GM23338 (cell line): ENCODE results near the gene DNM1L. TPM values are rescaled to one million over a fixed set of nuclear protein-coding genes. Genes with fewer than 3 reads are reported as not detected.

Experiments used
- ATAC-seq: fragments of 200-7000 bp; cut with Tn5 transposase; 3 replicates; pipeline ENCODE4 v1.9.1; 2020
- DNase-seq: peaks from one replicate; pipeline ENCODE4 v3.0.0-alpha.2; 2015; ENCODE audit warnings: low spot score
- H2AFZ ChIP-seq: fragments of 200-600 bp; sonication (generic); 2 replicates; pipeline ENCODE4 v1.8.0; 2016; ENCODE audit warnings: antibody characterized with exemption, mild to moderate bottlenecking, moderate library complexity
- H3F3A ChIP-seq: fragments of 200-600 bp; sonication (generic); replicated peaks from 2 replicates; pipeline ENCODE4 v1.8.0; 2017; ENCODE audit warnings: antibody characterized with exemption, mixed run types, low read depth
- H3K27ac ChIP-seq: fragments of 200-600 bp; sonication (generic); 2 replicates; pipeline ENCODE4 v1.6.1; 2016; ENCODE audit warnings: low read depth
- H3K27me3 ChIP-seq: fragments of 200-600 bp; sonication (generic); 2 replicates; pipeline ENCODE4 v1.8.0; 2016; ENCODE audit warnings: mild to moderate bottlenecking, mixed run types, moderate library complexity; ENCODE audit not compliant: insufficient read depth
- H3K36me3 ChIP-seq: fragments of 200-600 bp; sonication (generic); 2 replicates; pipeline ENCODE4 v1.8.0; 2016; ENCODE audit warnings: mild to moderate bottlenecking; ENCODE audit not compliant: insufficient read depth
- H3K4me1 ChIP-seq: fragments of 200-600 bp; sonication (generic); 2 replicates; pipeline ENCODE4 v1.8.0; 2016; ENCODE audit warnings: mild to moderate bottlenecking, moderate library complexity; ENCODE audit not compliant: insufficient read depth
- H3K4me2 ChIP-seq: fragments of 200-600 bp; sonication (generic); 2 replicates; pipeline ENCODE4 v1.7.1; 2017; ENCODE audit warnings: mixed run types
- H3K4me3 ChIP-seq: fragments of 200-600 bp; sonication (generic); 2 replicates; pipeline ENCODE4 v1.6.1; 2016; ENCODE audit warnings: mixed run types
- H3K79me2 ChIP-seq: fragments of 200-600 bp; sonication (generic); replicated peaks from 2 replicates; pipeline ENCODE4 v1.8.0; 2017; ENCODE audit warnings: mild to moderate bottlenecking; ENCODE audit not compliant: insufficient read depth
- H3K9me2 ChIP-seq: fragments of 200-600 bp; sonication (generic); 2 replicates; pipeline ENCODE4 v1.8.0; 2017; ENCODE audit not compliant: insufficient read depth
- H4K20me1 ChIP-seq: fragments of 200-600 bp; sonication (generic); replicated peaks from 2 replicates; pipeline ENCODE4 v1.8.0; 2017; ENCODE audit warnings: mild to moderate bottlenecking; ENCODE audit not compliant: insufficient read depth
- H3K27ac Mint-ChIP-seq: 2 replicates; pipeline ENCODE4 v1.8.0; 2020; ENCODE audit warnings: inconsistent platforms, mild to moderate bottlenecking, moderate library complexity, mixed read lengths
- H3K27me3 Mint-ChIP-seq: 3 replicates; pipeline ENCODE4 v1.8.0; 2022; ENCODE audit warnings: low read depth, mild to moderate bottlenecking, moderate library complexity, mixed read lengths, inconsistent platforms; ENCODE audit not compliant: insufficient read depth, poor library complexity
- H3K36me3 Mint-ChIP-seq: 3 replicates; pipeline ENCODE4 v1.8.0; 2021; ENCODE audit warnings: low read depth, mild to moderate bottlenecking, inconsistent platforms, moderate library complexity, mixed read lengths
- H3K4me1 Mint-ChIP-seq: 3 replicates; pipeline ENCODE4 v1.8.0; 2020; ENCODE audit warnings: mild to moderate bottlenecking, inconsistent platforms, mixed read lengths
- H3K4me3 Mint-ChIP-seq: 3 replicates; pipeline ENCODE4 v1.8.0; 2021; ENCODE audit warnings: moderate library complexity, mild to moderate bottlenecking, inconsistent platforms, mixed read lengths
- H3K9me3 Mint-ChIP-seq: 3 replicates; pipeline ENCODE4 v1.8.0; 2020; ENCODE audit warnings: moderate library complexity, mild to moderate bottlenecking, inconsistent platforms, mixed read lengths
- CREB1 ChIP-seq: fragments of 250-450 bp; sonication (Bioruptor Pico); IDR thresholded peaks from 2 replicates; pipeline ENCODE4 v1.5.0; 2020; ENCODE audit warnings: low read depth, mild to moderate bottlenecking, moderate library complexity
- EZH2 ChIP-seq: fragments of 200-600 bp; sonication (generic); IDR thresholded peaks from one replicate; pipeline ENCODE4 v1.8.0; 2017; ENCODE audit warnings: antibody characterized with exemption, mild to moderate bottlenecking, low read depth; ENCODE audit not compliant: unreplicated experiment
- EZH2phosphoT487 ChIP-seq: fragments of 200-600 bp; sonication (generic); IDR thresholded peaks from one replicate; pipeline ENCODE4 v1.8.1; 2018; ENCODE audit warnings: antibody characterized with exemption; ENCODE audit not compliant: unreplicated experiment
- JUNB ChIP-seq: IDR thresholded peaks from one replicate; pipeline ENCODE4 v1.6.1; 2016; ENCODE audit warnings: antibody characterized with exemption; ENCODE audit not compliant: unreplicated experiment
- NANOG ChIP-seq: IDR thresholded peaks from 2 replicates; pipeline ENCODE4 v1.6.1; 2016; ENCODE audit warnings: antibody characterized with exemption, borderline replicate concordance
- POLR2AphosphoS5 ChIP-seq: IDR thresholded peaks from 2 replicates; pipeline ENCODE4 v1.6.1; 2016; ENCODE audit warnings: antibody characterized with exemption, low read depth
- STAT1 ChIP-seq: IDR thresholded peaks from one replicate; pipeline ENCODE4 v1.6.1; 2016; ENCODE audit warnings: antibody characterized with exemption; ENCODE audit not compliant: unreplicated experiment
- ZNF114 ChIP-seq: fragments of 250-450 bp; sonication (Bioruptor Pico); IDR thresholded peaks from 2 replicates; pipeline ENCODE4 v1.5.0; 2020; ENCODE audit warnings: mild to moderate bottlenecking, moderate library complexity
- ZNF331 ChIP-seq: fragments of 250-450 bp; sonication (Bioruptor Pico); IDR thresholded peaks from 2 replicates; pipeline ENCODE4 v1.5.0; 2020; ENCODE audit warnings: low read depth, mild to moderate bottlenecking, moderate library complexity
- long read RNA-seq: library from polyadenylated mRNA; unstranded; transcript quantifications from one replicate; pipeline ENCODE4 v2.0.0, GENCODE V29; 2020; ENCODE audit not compliant: unreplicated experiment
- polyA plus RNA-seq: library from polyadenylated mRNA; unstranded; fragments of >200 nt; fragmentation: Nextera tagmentation; extraction: Ambion mirVana; gene quantifications from 2 replicates; pipeline ENCODE4 v1.2.1, GENCODE V29; 2016
- total RNA-seq: library from RNA; depleted of rRNA; stranded (reverse); fragments of >200 nt; shearing (Covaris generic); gene quantifications from 2 replicates; pipeline ENCODE4 v1.2.3, GENCODE V29; 2014; rRNA removed
- TF ChIP-seq, protein P1 (sequence below): IDR thresholded peaks from 2 replicates; pipeline ENCODE4 v1.6.1; 2016; ENCODE audit warnings: antibody characterized with exemption
- TF ChIP-seq, protein P2 (sequence below), 2 experiments: fragments of 200-600 bp in 1 of 2; sonication (generic) in 1 of 2; conservative IDR thresholded peaks; 2 replicates each; pipeline versions ENCODE4 v1.5.1 to v1.6.1; 2016 to 2017; ENCODE audit warnings: antibody characterized with exemption in 2 of 2, low read depth in 2 of 2, mild to moderate bottlenecking in 2 of 2, moderate library complexity in 1 of 2
- TF ChIP-seq, protein P3 (sequence below): IDR thresholded peaks from one replicate; pipeline ENCODE4 v1.6.1; 2018; ENCODE audit warnings: antibody characterized with exemption; ENCODE audit not compliant: unreplicated experiment

DNM1L gene
- total RNA-seq (89.9 and 94.8 TPM in 2 replicates), polyA plus RNA-seq (54.3 and 72.2 TPM in 2 replicates)
- long read RNA-seq, full-length matches to known transcripts: 19 of 23 reads
- long read RNA-seq, partial matches to known transcripts: 4 of 23 reads
- long read RNA-seq, other reads (novel, unspliced or antisense): 0 of 23 reads

DNA sequence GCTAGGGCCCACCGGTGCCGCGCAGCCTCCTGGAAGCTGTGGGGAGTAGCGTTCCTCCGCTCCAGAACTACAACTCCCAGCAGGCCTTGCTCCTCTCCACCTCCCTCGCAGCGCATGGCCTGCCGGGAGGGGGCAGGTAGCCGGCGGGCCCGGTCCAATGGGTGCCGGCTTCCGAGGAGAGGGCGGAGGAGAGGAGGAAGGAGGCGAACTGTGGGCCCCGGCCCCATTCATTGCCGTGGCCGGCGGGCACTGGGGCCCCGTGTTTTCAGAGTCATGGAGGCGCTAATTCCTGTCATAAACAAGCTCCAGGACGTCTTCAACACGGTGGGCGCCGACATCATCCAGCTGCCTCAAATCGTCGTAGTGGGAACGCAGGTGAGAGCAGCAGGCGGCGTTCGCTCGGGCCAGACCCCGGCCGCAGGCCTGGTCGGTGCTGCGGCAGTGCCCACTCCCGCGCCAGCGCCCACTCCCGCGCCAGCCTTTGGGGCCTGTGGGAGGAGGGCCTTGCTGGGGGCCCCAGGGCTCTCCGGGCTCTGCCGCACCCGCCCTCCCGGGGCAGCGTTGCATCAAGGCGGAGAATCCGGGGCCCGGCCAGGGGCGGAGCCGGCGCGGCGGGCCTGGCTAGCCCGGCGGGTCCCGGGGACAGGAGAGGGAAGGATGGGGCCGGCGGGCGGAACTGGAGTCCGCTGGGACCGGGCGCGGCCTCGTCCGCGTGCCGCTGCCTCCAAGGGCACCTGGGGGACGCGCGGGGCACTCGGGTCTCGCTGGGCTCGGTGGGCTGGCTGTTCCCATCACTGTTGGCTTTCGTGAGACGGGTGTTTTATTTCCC is at the start of gene DNM1L:
DNM1L (plus strand) TSS at position 211 of the 829 bp plus-strand sequence; CDS start at position 274, 63 bp downstream.
- Histone ChIP-seq H3K79me2 (peaks cover 47% of the 10 kb centered on the region), H3K27ac (peak within 1 kb of the TSS; percentile 95)

DNA sequence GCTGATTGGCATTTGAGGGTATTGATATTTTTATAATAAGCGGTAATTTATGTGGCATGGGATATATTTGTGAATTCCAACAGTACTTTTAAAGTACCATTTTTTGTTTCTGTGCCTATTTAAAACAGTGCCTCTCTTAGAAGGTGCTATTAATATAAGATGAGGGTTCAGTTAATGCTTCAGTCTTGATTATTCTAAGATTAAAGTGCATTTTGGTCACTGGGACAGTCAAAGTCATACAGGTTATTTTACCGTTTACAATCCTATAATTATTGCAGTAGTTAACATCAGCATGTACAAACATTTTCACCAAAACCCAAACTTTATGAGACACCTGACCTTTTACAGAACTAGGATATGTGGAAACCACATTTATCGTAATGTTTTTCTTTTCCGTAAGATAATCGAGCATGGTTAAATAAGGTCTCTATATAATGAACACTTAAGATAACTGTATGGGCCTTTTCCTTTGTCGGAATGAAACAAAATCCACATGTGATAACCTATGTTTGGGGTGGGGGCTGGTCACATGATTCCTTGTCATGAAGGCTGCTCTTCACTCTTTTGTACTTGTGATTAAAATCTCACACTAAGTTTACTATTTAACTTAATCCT is 37.7 kb upstream of the DNM1L start:
- Histone ChIP-seq H3K4me2 (no peak overlapping the region), H3K27ac (no peak overlapping the region), H4K20me1 (no peaks in the 10 kb centered on the region), H3K36me3 (peaks cover 19% of the 10 kb centered on the region), H3K4me1 (no peaks in the 10 kb centered on the region), H3K9me2 (no peaks in the 10 kb centered on the region), H3F3A (no peaks in the 10 kb centered on the region), H3K27me3 (no peaks in the 10 kb centered on the region), H3K79me2 (no peaks in the 10 kb centered on the region), H2AFZ (no peak overlapping the region), H3K4me3 (no peak overlapping the region)
- Mint-ChIP-seq H3K27me3 (peaks cover 2% of the 10 kb centered on the region), H3K27ac (no peak overlapping the region), H3K4me1 (no peaks in the 10 kb centered on the region), H3K4me3 (no peak overlapping the region), H3K36me3 (peaks cover 47% of the 10 kb centered on the region), H3K9me3 (no peaks in the 10 kb centered on the region)
- no peak for DNase-seq
- no peak for ATAC-seq
- TF ChIP-seq ZNF114 (no peak), CREB1 (CRISPR knock-in tag) (no peak), ZNF331 (CRISPR knock-in tag) (no peak), EZH2phosphoT487 (no peak), EZH2 (no peak), POLR2AphosphoS5 (no peak), NANOG (no peak), JUNB (no peak)
- TF ChIP-seq, protein P1, sequence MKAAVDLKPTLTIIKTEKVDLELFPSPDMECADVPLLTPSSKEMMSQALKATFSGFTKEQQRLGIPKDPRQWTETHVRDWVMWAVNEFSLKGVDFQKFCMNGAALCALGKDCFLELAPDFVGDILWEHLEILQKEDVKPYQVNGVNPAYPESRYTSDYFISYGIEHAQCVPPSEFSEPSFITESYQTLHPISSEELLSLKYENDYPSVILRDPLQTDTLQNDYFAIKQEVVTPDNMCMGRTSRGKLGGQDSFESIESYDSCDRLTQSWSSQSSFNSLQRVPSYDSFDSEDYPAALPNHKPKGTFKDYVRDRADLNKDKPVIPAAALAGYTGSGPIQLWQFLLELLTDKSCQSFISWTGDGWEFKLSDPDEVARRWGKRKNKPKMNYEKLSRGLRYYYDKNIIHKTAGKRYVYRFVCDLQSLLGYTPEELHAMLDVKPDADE: no peak
- TF ChIP-seq, protein P2, sequence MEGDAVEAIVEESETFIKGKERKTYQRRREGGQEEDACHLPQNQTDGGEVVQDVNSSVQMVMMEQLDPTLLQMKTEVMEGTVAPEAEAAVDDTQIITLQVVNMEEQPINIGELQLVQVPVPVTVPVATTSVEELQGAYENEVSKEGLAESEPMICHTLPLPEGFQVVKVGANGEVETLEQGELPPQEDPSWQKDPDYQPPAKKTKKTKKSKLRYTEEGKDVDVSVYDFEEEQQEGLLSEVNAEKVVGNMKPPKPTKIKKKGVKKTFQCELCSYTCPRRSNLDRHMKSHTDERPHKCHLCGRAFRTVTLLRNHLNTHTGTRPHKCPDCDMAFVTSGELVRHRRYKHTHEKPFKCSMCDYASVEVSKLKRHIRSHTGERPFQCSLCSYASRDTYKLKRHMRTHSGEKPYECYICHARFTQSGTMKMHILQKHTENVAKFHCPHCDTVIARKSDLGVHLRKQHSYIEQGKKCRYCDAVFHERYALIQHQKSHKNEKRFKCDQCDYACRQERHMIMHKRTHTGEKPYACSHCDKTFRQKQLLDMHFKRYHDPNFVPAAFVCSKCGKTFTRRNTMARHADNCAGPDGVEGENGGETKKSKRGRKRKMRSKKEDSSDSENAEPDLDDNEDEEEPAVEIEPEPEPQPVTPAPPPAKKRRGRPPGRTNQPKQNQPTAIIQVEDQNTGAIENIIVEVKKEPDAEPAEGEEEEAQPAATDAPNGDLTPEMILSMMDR (conservative IDR thresholded peaks at IDR 0.05; ENCODE audit: low read depth in 2 of 2): no peak
- TF ChIP-seq, protein P3, sequence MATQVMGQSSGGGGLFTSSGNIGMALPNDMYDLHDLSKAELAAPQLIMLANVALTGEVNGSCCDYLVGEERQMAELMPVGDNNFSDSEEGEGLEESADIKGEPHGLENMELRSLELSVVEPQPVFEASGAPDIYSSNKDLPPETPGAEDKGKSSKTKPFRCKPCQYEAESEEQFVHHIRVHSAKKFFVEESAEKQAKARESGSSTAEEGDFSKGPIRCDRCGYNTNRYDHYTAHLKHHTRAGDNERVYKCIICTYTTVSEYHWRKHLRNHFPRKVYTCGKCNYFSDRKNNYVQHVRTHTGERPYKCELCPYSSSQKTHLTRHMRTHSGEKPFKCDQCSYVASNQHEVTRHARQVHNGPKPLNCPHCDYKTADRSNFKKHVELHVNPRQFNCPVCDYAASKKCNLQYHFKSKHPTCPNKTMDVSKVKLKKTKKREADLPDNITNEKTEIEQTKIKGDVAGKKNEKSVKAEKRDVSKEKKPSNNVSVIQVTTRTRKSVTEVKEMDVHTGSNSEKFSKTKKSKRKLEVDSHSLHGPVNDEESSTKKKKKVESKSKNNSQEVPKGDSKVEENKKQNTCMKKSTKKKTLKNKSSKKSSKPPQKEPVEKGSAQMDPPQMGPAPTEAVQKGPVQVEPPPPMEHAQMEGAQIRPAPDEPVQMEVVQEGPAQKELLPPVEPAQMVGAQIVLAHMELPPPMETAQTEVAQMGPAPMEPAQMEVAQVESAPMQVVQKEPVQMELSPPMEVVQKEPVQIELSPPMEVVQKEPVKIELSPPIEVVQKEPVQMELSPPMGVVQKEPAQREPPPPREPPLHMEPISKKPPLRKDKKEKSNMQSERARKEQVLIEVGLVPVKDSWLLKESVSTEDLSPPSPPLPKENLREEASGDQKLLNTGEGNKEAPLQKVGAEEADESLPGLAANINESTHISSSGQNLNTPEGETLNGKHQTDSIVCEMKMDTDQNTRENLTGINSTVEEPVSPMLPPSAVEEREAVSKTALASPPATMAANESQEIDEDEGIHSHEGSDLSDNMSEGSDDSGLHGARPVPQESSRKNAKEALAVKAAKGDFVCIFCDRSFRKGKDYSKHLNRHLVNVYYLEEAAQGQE: no peak

More for the DNA sequence above, at the start of gene DNM1L:
- peaks cover 9% of the 10 kb centered on the region for H3K4me1 ChIP-seq
- peak within 1 kb of the TSS; percentile 93 for H2AFZ ChIP-seq
- H3K9me2 ChIP-seq: no peaks in the 10 kb centered on the region
- Mint-ChIP-seq H3K9me3 (no peaks in the 10 kb centered on the region; the same call in 2 of the 3 replicates), H3K36me3 (peaks cover 10% of the 10 kb centered on the region), H3K27me3 (peaks cover 7% of the 10 kb centered on the region), H3K4me1 (peaks cover 16% of the 10 kb centered on the region), H3K27ac (peak within 1 kb of the TSS; percentile 92), H3K4me3 (peak within 1 kb of the TSS; percentile 95)
- ATAC-seq (peak; percentile 94), DNase-seq (peak; percentile 99)
- peaks cover 7% of the 10 kb centered on the region; the same call in 1 of the 2 replicates for H3F3A ChIP-seq
- peak within 1 kb of the TSS; percentile 85 for H3K4me2 ChIP-seq
- H4K20me1 ChIP-seq: peaks cover 18% of the 10 kb centered on the region
- peak within 1 kb of the TSS; percentile 95 for H3K4me3 ChIP-seq
- H3K36me3 ChIP-seq: peaks cover 3% of the 10 kb centered on the region; the same call in 1 of the 2 replicates
- H3K27me3 ChIP-seq: no peaks in the 10 kb centered on the region
- TF ChIP-seq POLR2AphosphoS5 (peak; percentile 91), CREB1 (CRISPR knock-in tag) (peak; percentile 20; the same call in 1 of the 2 replicates), STAT1 (no peak)
- TF ChIP-seq, protein P1: peak; percentile 94
